Mucosa of stomach (tissue), 1 donor: Measurements from ENCODE around the gene ACADS.
A peak's percentile ranks its signal among the peaks of the same experiment; 100 is the strongest.
"Not testable (repeated sequence)": the region's sequence is repeated elsewhere in the genome, so short reads cannot be mapped to it uniquely, and the experiment has no call there.

Experiments used
- H3K27me3 ChIP-seq: one replicate; pipeline ENCODE4 v1.7.0; 2013; ENCODE audit warnings: mild to moderate bottlenecking, low read length; ENCODE audit not compliant: control insufficient read depth, insufficient read depth
- H3K36me3 ChIP-seq: one replicate; pipeline ENCODE4 v1.7.0; 2013; ENCODE audit warnings: low read length; ENCODE audit not compliant: control insufficient read depth, insufficient read depth
- H3K4me1 ChIP-seq: one replicate; pipeline ENCODE4 v1.7.0; 2013; ENCODE audit warnings: mild to moderate bottlenecking, low read length; ENCODE audit not compliant: control insufficient read depth, insufficient read depth
- H3K4me3 ChIP-seq: one replicate; pipeline ENCODE4 v1.7.0; 2013; ENCODE audit warnings: low read length
- H3K9ac ChIP-seq: one replicate; pipeline ENCODE4 v1.7.0; 2013; ENCODE audit warnings: mild to moderate bottlenecking, low read length, moderate library complexity
- H3K9me3 ChIP-seq: one replicate; pipeline ENCODE4 v1.7.0; 2013; ENCODE audit warnings: mild to moderate bottlenecking, low read length, moderate library complexity; ENCODE audit not compliant: control insufficient read depth
- donor health status: Pancreatic carcinoma.

Gene ACADS

DNA sequence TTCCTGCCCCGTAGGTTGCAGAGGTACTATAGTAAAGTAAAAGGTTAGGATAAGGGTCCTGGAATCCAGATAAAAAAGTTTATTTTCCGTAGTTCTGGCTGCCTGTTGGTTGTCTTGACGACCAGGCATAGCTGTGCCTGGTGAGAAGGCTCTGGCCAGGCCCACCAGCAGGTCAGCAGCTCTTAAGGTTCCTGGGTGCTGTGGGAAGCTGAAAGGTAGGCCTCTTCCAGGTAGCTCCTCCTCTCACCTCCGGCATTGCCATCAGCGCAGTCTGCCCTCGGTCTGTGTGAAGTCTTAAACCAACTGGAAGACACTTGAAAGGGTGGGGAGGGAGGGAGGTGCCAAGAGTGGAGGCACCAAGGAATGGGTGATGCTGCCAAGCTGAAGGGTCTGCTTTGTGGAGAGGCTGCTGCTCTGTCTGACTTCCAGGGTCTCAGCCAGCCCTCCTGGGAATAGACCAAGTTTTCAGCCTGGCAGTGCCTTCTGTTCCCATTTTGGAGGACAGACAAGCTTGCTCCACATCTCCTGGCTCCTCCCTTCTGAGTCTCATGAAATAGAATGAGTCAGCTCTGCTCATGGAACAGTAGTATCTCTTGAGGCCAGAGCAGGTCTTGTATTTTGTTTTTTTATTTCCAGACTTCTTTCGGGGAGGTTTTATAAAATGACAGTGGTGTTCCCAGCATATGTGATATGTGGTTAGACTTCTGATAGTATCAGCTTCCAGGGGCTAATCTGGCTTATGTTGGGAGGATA is 5.2 kb upstream of the ACADS start:
- H3K9me3 ChIP-seq = no peaks in the 10 kb centered on the region
- H3K36me3 ChIP-seq = peaks cover 23% of the 10 kb centered on the region
- H3K9ac ChIP-seq = no peak overlapping the region
- no peak overlapping the region for H3K4me3 ChIP-seq
- peaks cover 27% of the 10 kb centered on the region for H3K4me1 ChIP-seq
- no peaks in the 10 kb centered on the region for H3K27me3 ChIP-seq

DNA sequence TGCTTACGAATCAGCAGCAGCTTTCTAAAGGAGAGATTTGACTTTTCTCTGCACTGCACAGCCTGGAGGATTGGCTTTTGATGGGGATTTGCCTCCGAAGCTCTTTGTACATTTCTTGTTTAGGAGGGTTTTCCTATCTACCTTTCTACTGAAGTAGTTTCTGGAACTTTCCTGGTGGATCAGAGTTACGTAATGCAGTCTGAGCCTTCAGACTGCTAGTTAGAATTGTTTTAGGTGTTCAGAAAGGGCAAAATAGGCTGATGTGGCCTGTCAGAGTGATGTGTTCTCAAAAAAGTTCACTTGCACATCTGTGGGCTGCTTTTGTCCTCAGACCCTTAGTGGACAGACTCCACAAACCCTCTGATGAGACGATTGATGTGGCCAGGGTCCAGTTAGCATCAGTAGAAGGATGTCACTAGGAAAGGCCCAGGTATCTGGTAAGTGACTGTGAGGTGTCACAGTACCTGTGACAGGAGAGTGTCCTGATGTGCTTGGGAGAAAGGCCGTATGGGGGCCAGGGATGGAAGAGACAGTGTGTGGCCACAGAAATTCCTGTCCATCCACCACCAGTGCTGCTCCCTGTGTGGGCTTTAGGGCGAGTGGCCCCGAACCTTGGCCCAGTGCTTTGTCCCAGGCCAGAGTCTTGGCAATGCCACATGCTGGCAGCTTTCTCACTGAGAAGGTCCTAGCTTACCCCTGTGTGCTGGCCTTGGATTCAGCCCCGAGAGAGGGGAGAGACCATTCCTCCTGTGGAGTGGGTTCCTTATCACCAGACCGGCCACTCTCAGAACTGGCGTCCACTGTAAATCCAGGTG is 4.4 kb upstream of the ACADS start:
- H3K36me3 ChIP-seq = peaks cover 23% of the 10 kb centered on the region
- no peak overlapping the region for H3K9ac ChIP-seq
- no peak overlapping the region for H3K4me3 ChIP-seq
- H3K27me3 ChIP-seq = no peaks in the 10 kb centered on the region
- peaks cover 31% of the 10 kb centered on the region for H3K4me1 ChIP-seq
- H3K9me3 ChIP-seq = no peaks in the 10 kb centered on the region

DNA sequence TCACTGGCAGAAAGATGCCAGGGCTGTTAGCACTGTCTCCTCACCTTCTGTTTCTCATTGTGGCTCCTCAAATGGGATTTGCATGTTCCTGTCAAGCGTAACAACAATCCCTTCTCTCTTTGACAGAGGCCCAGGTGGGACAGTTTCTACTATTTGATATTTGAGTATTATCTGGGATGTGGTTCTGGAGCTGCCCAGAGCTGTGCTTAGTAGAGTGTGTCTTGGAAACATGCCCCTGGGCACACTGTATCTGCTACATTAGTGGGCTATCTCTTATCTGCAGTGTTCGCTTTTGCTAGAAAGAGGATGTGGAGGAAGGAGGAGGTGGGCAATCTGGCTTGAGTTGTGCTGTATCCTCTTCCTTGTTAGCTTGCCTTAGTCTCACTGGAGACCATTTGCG is 3.8 kb upstream of the ACADS start:
- H3K36me3 ChIP-seq = peaks cover 20% of the 10 kb centered on the region

DNA sequence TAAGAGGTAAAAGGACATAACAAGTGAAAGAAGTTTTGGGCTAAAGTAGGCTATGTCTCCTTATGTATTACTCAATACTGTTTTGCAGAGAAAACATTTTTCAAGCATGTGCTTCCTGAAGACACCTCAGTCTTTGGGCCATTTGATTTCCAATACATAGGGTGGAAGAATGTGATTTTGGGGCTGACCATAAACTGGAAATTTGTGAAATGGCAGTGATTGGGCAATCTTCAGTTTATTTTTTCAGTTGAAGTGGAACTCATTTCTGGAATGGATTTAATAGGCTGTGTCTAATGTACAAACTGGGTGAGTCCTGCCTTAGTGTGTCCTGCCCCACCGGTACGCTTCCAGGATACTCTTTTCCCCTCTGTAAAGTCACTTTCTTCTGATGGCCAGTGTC is 2.8 kb upstream of the ACADS start:
- Histone ChIP-seq H3K9me3 (no peaks in the 10 kb centered on the region), H3K4me1 (peaks cover 40% of the 10 kb centered on the region), H3K27me3 (no peaks in the 10 kb centered on the region), H3K36me3 (peaks cover 17% of the 10 kb centered on the region), H3K9ac (no peak overlapping the region), H3K4me3 (no peak overlapping the region)

More for the DNA sequence above, 3.8 kb upstream of the ACADS start:
- Histone ChIP-seq H3K4me3 (no peak overlapping the region), H3K27me3 (no peaks in the 10 kb centered on the region), H3K4me1 (peaks cover 38% of the 10 kb centered on the region), H3K9me3 (no peaks in the 10 kb centered on the region), H3K9ac (no peak overlapping the region)

DNA sequence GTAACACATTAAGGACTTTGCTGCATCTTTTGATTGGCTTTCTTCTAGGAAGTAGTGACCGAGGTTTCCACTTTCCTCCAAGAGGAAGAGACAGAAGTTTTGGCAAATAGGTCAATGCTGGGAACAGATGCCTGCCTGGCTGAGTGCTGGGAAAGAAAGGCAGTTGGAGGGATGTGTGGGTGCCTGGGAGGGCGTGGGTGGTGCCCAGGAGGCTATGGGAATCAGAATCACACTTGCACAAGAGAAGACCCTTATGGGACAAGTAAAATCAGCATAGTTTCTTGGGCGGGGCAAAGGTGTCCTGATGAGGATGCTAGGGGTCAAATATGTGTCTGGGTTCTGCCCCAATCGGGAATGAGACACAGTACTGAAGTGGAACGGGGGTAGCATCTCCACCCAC is 906 bp upstream of the ACADS start:
- no peak overlapping the region for H3K9ac ChIP-seq
- no peaks in the 10 kb centered on the region for H3K9me3 ChIP-seq
- H3K4me1 ChIP-seq = peaks cover 27% of the 10 kb centered on the region
- H3K4me3 ChIP-seq = no peak overlapping the region
- H3K27me3 ChIP-seq = no peaks in the 10 kb centered on the region
- peaks cover 11% of the 10 kb centered on the region for H3K36me3 ChIP-seq

DNA sequence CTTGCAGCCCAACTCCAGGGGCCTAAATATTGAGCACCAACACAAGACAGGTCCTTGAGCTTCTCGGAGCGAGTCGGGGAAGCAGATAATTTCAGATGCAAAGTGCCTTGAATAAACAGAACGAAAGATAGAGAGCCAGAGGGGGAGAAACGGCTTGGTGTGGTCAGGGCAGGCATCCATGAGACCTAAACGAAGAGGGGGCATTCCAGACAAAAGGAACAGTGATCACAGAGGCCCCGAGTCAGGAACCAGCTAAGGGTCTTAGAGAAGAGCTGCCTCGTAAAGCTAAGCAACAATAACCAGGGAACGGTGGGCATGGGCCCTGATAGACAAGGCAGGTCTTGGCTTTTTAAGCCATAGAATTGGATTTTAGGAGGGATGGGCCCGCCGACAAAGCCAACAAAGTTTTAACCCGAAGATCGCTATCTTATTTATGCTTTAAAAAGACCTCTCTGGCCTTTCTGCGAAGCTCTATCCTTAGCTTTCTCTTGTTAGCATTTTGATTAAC is 421 bp upstream of the ACADS start:
- H3K36me3 ChIP-seq = peaks cover 11% of the 10 kb centered on the region
- H3K9ac ChIP-seq = peak overlapping the region; percentile 86
- H3K4me1 ChIP-seq = peaks cover 22% of the 10 kb centered on the region
- no peaks in the 10 kb centered on the region for H3K9me3 ChIP-seq
- peak overlapping the region; percentile 88 for H3K4me3 ChIP-seq
- H3K27me3 ChIP-seq = no peaks in the 10 kb centered on the region

DNA sequence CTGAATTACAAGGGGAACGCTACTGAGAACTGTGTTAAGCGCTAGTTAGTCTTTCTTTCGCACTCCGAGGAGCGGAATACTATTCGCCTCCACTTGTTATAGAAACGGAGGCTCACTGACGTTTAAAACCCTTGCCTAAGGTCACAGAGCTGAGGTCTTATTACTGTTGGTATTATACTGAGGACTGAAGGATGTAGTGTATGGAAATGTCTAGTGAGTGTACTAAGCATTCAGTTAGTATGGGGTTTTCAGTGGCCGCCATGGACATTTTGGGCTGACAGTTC is 826 bp downstream of the ACADS start:
- Histone ChIP-seq H3K36me3 (peaks cover 6% of the 10 kb centered on the region), H3K9ac (peak overlapping the region; percentile 86)

DNA sequence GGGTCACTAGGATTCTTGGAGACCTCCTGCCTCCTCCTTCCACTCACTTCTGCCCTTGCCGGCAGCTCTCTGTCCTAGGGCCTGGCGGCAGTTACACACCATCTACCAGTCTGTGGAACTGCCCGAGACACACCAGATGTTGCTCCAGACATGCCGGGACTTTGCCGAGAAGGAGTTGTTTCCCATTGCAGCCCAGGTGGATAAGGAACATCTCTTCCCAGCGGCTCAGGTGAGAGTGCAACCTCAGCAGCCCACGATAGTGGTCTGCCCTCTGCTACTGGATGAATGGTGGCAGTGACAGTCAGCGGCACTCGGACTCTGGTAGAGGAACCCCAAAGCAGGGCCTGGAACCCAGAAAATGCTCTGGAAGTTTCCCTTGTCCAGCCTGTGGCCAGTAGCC is 1.3 kb downstream of the ACADS start:
- H3K4me3 ChIP-seq = no peak overlapping the region
- no peaks in the 10 kb centered on the region for H3K9me3 ChIP-seq
- H3K4me1 ChIP-seq = peaks cover 19% of the 10 kb centered on the region
- H3K9ac ChIP-seq = no peak overlapping the region
- H3K36me3 ChIP-seq = peaks cover under 1% of the 10 kb centered on the region
- H3K27me3 ChIP-seq = no peaks in the 10 kb centered on the region

More for the DNA sequence above, 826 bp downstream of the ACADS start:
- H3K9me3 ChIP-seq = no peaks in the 10 kb centered on the region
- H3K27me3 ChIP-seq = no peaks in the 10 kb centered on the region
- peak overlapping the region; percentile 88 for H3K4me3 ChIP-seq
- H3K4me1 ChIP-seq = peaks cover 19% of the 10 kb centered on the region

DNA sequence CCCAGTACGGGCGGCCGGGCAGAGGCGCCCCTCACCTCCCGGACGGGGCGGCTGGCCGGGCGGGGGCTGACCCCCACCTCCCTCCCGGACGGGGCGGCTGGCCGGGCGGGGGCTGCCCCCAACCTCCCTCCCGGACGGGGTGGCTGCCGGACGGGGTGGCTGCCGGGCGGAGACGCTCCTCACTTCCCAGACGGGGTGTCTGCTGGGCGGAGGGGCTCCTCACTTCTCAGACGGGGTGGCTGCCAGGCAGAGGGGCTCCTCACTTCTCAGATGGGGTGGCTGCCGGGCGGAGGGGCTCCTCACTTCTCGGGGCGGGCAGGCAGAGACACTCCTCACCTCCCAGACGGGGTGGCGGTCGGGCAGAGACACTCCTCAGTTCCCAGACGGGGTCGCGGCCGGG is 6.6 kb downstream of the ACADS start:
- not testable (repeated sequence) for H3K9me3 ChIP-seq, H3K27me3 ChIP-seq, H3K4me1 ChIP-seq, H3K4me3 ChIP-seq, H3K9ac ChIP-seq, H3K36me3 ChIP-seq

DNA sequence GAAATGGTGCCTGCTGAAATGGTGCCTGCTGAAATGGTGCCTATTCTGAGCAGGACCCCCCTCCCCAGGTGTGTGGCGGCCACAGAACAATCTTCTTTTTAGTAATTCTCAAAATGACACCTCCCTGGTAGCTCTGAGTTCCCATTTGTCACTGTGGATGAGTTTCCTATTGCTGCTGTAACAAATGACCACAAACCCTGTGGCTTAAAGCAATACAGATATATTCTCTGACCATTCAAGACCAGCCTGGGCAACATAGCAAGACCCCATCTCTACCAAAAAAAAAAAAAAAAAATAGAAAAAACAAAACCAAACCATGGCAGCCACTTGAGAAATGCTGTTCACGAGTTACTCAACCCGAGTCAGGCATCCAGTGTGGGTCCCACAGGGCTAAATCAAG is 7.9 kb downstream of the ACADS start:
- Histone ChIP-seq H3K9me3 (no peaks in the 10 kb centered on the region), H3K36me3 (no peaks in the 10 kb centered on the region), H3K9ac (no peak overlapping the region), H3K4me1 (no peaks in the 10 kb centered on the region), H3K4me3 (no peak overlapping the region), H3K27me3 (no peaks in the 10 kb centered on the region)

DNA sequence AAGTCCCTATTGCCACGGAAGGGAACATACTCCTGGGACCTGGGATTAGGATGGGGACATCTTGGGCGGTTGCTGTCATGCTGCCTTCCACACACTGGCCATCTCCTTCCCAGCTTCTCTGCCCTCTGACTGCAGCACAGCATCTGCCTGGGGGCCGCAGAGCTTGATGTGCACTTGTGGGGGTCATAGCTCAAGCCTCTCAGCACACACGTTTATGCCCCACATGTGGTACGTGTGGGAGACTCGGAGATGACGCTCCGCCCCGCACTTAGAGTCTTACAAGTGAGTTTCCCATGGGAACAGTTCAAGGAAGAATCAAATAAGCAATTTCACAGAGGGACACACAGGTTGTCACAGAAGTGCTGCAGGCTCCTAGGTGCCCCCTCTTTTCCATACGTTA is 8.6 kb downstream of the ACADS start:
- no peaks in the 10 kb centered on the region for H3K27me3 ChIP-seq
- H3K4me1 ChIP-seq = no peaks in the 10 kb centered on the region
- H3K9me3 ChIP-seq = no peaks in the 10 kb centered on the region
- no peak overlapping the region for H3K9ac ChIP-seq
- H3K36me3 ChIP-seq = no peaks in the 10 kb centered on the region
- H3K4me3 ChIP-seq = no peak overlapping the region

DNA sequence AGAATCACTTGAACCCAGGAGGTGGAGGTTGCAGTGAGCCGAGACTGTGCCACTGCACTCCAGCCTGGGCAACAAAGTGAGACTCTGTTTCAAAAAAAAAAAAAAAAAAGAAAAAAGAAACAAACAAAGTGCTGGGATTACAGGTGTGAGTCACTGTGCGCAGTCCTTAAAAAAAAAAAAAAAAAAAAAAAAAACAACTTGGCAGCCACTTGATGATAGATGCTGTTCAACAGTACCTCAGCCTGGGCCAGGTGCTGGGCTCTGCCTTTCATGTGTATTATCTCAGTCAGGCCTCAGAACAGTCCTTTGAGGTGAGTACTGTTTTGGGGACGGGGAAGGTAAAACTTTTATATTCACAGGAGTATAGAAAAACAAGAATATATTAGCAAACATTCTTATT is 9.6 kb downstream of the ACADS start:
- Histone ChIP-seq H3K4me3 (no peak overlapping the region), H3K4me1 (no peaks in the 10 kb centered on the region), H3K27me3 (no peaks in the 10 kb centered on the region), H3K9me3 (no peaks in the 10 kb centered on the region), H3K9ac (no peak overlapping the region), H3K36me3 (no peaks in the 10 kb centered on the region)
